GM12875 (cell line): Measurements from ENCODE around the gene CHRNA9.

ENCODE experiments used
- H3K4me3 ChIP-seq: one replicate; pipeline ENCODE4 v1.5.1; 2011; ENCODE audit warnings: low read depth, low read length, control low read depth
- CTCF ChIP-seq: IDR thresholded peaks from 2 replicates; pipeline ENCODE4 v1.5.1; 2011; ENCODE audit warnings: low read depth, mild to moderate bottlenecking, control low read depth, inconsistent platforms, low read length, moderate library complexity, borderline replicate concordance; ENCODE audit not compliant: insufficient read depth

CHRNA9 gene

GRCh38 chr4:40340030-40340429 is 4.9 kb downstream of the CHRNA9 start:
- TF ChIP-seq CTCF: no peak
- no peak overlapping the region for H3K4me3 ChIP-seq

DNA sequence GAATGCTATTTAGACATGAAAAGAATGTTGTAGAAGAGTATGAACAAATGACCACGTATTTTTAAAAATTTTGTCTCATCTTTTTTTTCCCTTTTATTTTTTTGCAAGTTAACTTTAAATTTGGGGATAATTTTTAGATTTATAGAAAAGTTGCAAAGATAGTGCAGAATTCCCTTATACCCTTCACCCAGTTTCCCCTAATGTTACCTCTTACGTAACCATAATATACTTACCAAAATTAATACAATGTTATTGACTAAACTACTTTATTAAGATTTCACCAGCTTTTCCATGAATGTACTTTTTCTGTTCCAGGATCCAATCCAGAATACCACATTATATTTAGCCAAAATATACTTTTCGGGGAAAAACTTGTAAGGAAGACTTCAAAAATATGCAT is 12.3 kb downstream of the CHRNA9 start:
- TF ChIP-seq CTCF: no peak

DNA sequence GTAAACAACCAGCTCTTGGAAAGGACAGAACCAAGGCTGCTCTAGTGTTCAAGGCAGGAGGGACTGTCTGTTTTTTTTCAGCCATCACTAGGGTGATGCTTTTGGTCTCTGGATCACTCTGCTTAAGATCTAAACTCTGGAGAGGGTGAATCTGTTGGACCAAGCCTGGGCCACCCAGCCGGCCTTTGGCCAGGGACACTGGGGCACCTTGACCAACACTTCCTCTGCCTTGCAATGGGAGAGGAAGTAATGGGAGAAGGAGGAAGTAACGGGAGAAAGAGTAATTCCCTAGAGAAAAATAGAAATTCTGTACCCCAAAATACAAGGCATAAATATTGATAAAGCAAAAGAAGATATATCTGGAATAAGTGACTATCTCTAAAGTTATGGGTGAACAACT is 12.9 kb downstream of the CHRNA9 start:
- H3K4me3 ChIP-seq: no peak overlapping the region

More for the DNA sequence above, 12.3 kb downstream of the CHRNA9 start:
- H3K4me3 ChIP-seq: no peak overlapping the region

GRCh38 chr4:40349561-40350198 is 14.5 kb downstream of the CHRNA9 start:
- TF ChIP-seq CTCF: no peak
- H3K4me3 ChIP-seq: no peak overlapping the region

More for the DNA sequence above, 12.9 kb downstream of the CHRNA9 start:
- TF ChIP-seq CTCF: no peak

DNA sequence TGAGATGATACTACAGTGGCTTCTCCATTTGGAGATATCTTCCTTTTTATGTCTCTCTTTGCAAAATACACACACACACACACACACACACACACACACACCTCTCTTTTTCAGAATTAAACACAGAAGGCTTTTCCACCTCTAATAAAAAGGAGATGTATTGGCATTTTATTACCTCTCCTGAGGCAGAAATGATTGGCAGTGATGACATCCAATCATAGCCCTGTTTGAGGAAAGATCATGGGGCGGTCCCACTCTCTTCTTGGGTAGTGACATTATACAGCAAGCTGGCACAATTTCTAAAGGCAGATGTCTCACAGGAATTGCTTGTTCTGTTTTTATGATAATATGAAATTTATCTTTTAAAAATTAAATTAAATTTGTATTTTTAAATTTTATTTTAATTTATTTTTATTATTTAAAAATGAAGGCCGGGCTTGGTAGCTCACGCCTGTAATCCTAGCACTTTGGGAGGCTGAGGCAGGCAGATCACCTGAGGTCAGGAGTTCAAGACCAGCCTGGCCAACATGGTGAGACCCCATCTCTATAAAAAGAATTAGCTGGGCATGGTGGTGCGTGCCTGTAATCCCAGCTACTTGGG is 15.6 kb downstream of the CHRNA9 start:
- no peak overlapping the region for H3K4me3 ChIP-seq
- TF ChIP-seq CTCF: no peak

DNA sequence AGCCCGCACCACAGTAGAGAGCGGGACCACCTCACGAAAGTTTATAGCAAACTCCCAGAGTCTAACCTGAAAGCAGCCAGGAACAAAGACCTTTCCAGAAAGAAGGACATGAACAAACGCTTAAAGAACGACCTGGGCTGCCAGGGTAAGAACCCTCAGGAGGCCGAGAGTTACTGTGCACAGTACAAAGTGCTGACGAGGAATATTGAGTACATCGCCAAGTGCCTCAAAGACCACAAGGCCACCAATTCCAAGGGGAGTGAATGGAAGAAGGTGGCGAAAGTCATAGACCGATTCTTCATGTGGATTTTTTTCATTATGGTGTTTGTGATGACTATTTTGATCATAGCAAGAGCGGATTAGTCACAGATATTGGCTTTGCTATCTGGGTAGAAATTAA is 19.0 kb downstream of the CHRNA9 start:
- no peak for TF ChIP-seq CTCF
- H3K4me3 ChIP-seq: no peak overlapping the region

- TF ChIP-seq CTCF: no peak
- H3K4me3 ChIP-seq: no peak overlapping the region
Observed at GRCh38 chr4:40355131-40355530, 20.0 kb downstream of the CHRNA9 start.
